GM10266 (cell line): ENCODE measurements around the gene CKAP4.

Experiments
- DNase-seq: peaks from one replicate; pipeline ENCODE4 v3.0.0; 2012; ENCODE audit errors: extremely low spot score
- TF ChIP-seq, protein P1 (sequence below): IDR thresholded peaks from 2 replicates; pipeline ENCODE4 v1.5.1; 2012; ENCODE audit warnings: mild to moderate bottlenecking, low read depth; ENCODE audit not compliant: control insufficient read depth, insufficient read depth; ENCODE audit errors: missing control alignments

The CKAP4 gene

DNA sequence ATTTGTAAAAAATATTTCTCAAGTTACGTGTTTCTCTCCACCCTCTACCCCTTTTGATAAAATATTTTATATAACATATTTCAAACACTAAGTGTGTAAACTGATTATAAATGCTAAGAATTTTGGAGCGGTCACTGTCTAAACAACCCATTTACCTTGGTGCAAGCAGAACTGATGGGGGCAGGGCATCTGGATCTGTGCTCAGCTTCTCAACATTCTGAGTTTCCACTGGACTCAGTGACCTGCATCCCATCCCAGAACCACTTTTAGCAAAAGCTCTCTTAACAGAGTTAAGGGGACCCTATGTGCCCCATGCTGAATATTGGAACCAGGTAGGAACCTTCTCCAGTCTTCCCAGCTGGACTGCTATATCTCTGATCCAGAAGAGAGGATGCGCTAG is 53.5 kb downstream of the CKAP4 start:
- DNase-seq, result no peak
- TF ChIP-seq, protein P1, sequence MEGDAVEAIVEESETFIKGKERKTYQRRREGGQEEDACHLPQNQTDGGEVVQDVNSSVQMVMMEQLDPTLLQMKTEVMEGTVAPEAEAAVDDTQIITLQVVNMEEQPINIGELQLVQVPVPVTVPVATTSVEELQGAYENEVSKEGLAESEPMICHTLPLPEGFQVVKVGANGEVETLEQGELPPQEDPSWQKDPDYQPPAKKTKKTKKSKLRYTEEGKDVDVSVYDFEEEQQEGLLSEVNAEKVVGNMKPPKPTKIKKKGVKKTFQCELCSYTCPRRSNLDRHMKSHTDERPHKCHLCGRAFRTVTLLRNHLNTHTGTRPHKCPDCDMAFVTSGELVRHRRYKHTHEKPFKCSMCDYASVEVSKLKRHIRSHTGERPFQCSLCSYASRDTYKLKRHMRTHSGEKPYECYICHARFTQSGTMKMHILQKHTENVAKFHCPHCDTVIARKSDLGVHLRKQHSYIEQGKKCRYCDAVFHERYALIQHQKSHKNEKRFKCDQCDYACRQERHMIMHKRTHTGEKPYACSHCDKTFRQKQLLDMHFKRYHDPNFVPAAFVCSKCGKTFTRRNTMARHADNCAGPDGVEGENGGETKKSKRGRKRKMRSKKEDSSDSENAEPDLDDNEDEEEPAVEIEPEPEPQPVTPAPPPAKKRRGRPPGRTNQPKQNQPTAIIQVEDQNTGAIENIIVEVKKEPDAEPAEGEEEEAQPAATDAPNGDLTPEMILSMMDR, result no peak

DNA sequence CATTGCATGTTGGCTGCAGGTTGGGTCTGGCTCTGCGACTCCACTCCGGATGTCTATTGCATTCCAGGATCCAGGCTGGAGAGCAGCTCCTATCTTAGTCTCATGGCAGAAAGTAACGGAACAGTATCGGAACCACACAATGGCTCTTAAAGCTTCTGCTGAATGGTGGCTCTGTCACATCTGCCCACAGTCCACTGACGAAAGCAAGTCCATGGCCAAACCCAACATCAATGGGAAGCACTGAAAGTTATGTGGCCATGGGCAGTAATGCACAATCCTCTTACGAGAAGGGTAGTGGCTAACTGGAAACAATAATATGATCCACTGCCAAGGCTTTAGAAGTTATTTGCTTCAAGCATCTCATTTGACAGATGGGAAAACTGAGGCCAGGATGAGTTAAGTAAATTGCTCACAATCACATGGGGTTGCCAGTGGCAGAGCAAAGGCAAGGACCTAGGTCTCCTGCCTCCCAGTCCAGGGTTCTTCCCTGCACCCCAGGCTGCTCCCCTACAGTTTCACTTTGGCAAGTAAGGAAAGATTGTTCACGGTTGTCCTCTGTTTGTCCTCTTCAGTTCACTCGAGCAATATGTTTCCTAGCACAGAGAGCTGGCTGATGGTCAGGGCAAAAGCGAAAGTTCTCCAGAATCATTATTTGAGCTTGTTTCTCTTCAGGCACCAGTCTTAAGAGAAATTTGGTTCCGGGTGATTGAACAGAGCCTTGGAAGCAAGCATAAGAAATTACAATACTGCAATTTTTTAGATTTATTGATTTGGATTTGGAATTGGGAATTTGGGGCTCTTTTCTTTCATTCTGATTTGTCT is 54.2 kb downstream of the CKAP4 start:
- no peak for DNase-seq
- TF ChIP-seq, protein P1, result no peak

- TF ChIP-seq, protein P1, result no peak
- no peak for DNase-seq
These were observed 55.0 kb downstream of the CKAP4 start for GRCh38 chr12:106192659-106193393.

- DNase-seq, result no peak
- TF ChIP-seq, protein P1, result no peak
These were observed 57.2 kb downstream of the CKAP4 start for GRCh38 chr12:106190581-106190980.

DNA sequence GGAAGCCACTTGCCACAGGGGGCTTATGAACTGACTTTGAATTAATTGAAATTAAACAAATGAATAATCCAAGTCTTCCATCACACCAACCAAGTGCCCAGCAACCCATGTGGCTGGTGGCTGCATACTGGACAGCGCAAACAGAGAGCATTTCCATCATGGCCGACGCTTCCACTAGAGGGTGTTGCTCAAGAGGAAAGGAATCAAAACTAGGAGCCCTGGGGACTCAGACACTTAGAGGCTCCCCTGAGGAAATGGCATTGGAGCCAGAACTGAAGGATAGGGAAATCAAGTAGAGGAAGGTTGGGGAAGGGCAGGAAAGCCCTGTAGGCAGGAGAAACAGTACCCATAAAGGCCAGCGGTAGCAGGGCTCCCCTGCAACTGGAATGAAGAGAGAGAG is 58.5 kb downstream of the CKAP4 start:
- TF ChIP-seq, protein P1, result no peak

GRCh38 chr12:106188256-106188655 is 59.6 kb downstream of the CKAP4 start:
- no peak for DNase-seq
- TF ChIP-seq, protein P1, result no peak

More for the DNA sequence above, 58.5 kb downstream of the CKAP4 start:
- no peak for DNase-seq
